HepG2 (cell line): Measurements from ENCODE around the gene TLCD1. TPM values are rescaled to one million over a fixed set of nuclear protein-coding genes. Genes with fewer than 3 reads are reported as not detected.

ENCODE experiments used
- ATAC-seq: fragments of 200-7000 bp; cut with Tn5 transposase; 3 replicates; pipeline ENCODE4 v1.9.1; 2020; ENCODE audit warnings: mild to moderate bottlenecking, moderate library complexity
- BruUV-seq: library from RNA; stranded (reverse); fragments of 400-500 nt; replicated peaks from 2 replicates; lab custom pipeline; 2021; lab: Mats Ljungman, UMichigan
- CTCF ChIA-PET: fragments of 300-600 bp; formaldehyde crosslinking; extraction: SDS; loops from one replicate; lab custom pipeline; 2021; ENCODE audit warnings: low total read pairs, inconsistent platforms, low intra/inter-chr PET ratio; lab: Yijun Ruan, JAX
- POLR2A ChIA-PET: fragments of 350-600 bp; sonication (Branson Sonifier 250); formaldehyde crosslinking; loops from one replicate; lab custom pipeline; 2020; ENCODE audit warnings: antibody characterized with exemption, inconsistent platforms; lab: Yijun Ruan, JAX
- DNase-seq: peaks from one replicate; pipeline ENCODE4 v3.0.0-alpha.2; 2015; ENCODE audit warnings: low spot score
- FAIRE-seq: peaks from 3 replicates; lab custom pipeline; 2011; peaks lifted over from hg19 to GRCh38; lab: Jason Lieb, UNC
- H2AFZ ChIP-seq: one replicate; pipeline ENCODE4 v1.6.1; 2011; ENCODE audit warnings: low read length, inconsistent platforms
- H3K27ac ChIP-seq: fragments of 300-600 bp; 3 replicates; pipeline ENCODE4 v1.8.0; 2011; ENCODE audit warnings: mixed run types, mild to moderate bottlenecking, mixed read lengths, low read length, inconsistent platforms; ENCODE audit not compliant: insufficient read depth; ENCODE audit errors: extremely low read length
- H3K27me3 ChIP-seq, 2 experiments: fragments of 200-600 bp in 1 of 2; 2 replicates in 1 of 2; 3 replicates in 1 of 2; pipeline versions ENCODE4 v1.6.0 to v1.8.0; 2011; ENCODE audit warnings: low read length in 2 of 2, mild to moderate bottlenecking in 2 of 2, moderate library complexity in 2 of 2, inconsistent platforms in 1 of 2; ENCODE audit not compliant: insufficient read depth in 2 of 2, control insufficient read depth in 1 of 2
- H3K36me3 ChIP-seq, 2 experiments: fragments of 200-600 bp in 1 of 2; replicated peaks in 1 of 2; 2 replicates in 1 of 2; 3 replicates in 1 of 2; pipeline versions ENCODE4 v1.5.1 to v1.8.0; 2011; ENCODE audit warnings: low read length in 2 of 2, inconsistent platforms in 1 of 2; ENCODE audit not compliant: insufficient read depth in 2 of 2, control insufficient read depth in 1 of 2
- H3K4me1 ChIP-seq: 2 replicates; pipeline ENCODE4 v1.5.1; 2012; ENCODE audit warnings: low read length, inconsistent platforms; ENCODE audit not compliant: insufficient read depth
- H3K4me2 ChIP-seq: 2 replicates; pipeline ENCODE4 v1.6.0; 2011; ENCODE audit warnings: low read depth, low read length, inconsistent platforms
- H3K4me3 ChIP-seq, 3 experiments: fragments of 200-600 bp in 1 of 3; sonication (generic), shearing (Covaris generic) in 1 of 3; replicated peaks in 1 of 3; 2 replicates each; pipeline ENCODE4 v1.5.1; 2011 to 2016; ENCODE audit warnings: low read length in 3 of 3, inconsistent platforms in 2 of 3, low read depth in 2 of 3, mild to moderate bottlenecking in 2 of 3, control low read depth in 1 of 3, mixed read lengths in 1 of 3; ENCODE audit not compliant: insufficient read depth in 1 of 3
- H3K79me2 ChIP-seq: one replicate; pipeline ENCODE4 v1.6.1; 2011; ENCODE audit warnings: low read length, inconsistent platforms; ENCODE audit not compliant: insufficient read depth
- H3K9ac ChIP-seq: 2 replicates; pipeline ENCODE4 v1.6.0; 2011; ENCODE audit warnings: mild to moderate bottlenecking, low read depth, low read length, inconsistent platforms; ENCODE audit not compliant: insufficient read depth
- H3K9me3 ChIP-seq: 2 replicates; pipeline ENCODE4 v1.5.1; 2012; ENCODE audit warnings: mild to moderate bottlenecking, low read length
- H4K20me1 ChIP-seq: 2 replicates; pipeline ENCODE4 v1.6.0; 2011; ENCODE audit warnings: inconsistent platforms, mild to moderate bottlenecking, low read length, moderate library complexity; ENCODE audit not compliant: insufficient read depth
- ELF4 ChIP-seq: sonication (generic); formaldehyde crosslinking; IDR thresholded peaks from 2 replicates; pipeline ENCODE4 v1.5.0; 2020; ENCODE audit warnings: missing genetic modification reagents, mild to moderate bottlenecking, moderate library complexity, borderline replicate concordance
- EZH2 ChIP-seq: conservative IDR thresholded peaks from 2 replicates; pipeline ENCODE4 v1.6.1; 2012; ENCODE audit warnings: mild to moderate bottlenecking, low read depth, low read length, moderate library complexity
- HNRNPLL ChIP-seq: fragments of 200-400 bp; formaldehyde crosslinking; IDR thresholded peaks from 2 replicates; pipeline ENCODE4 v1.6.1; 2017; ENCODE audit warnings: mild to moderate bottlenecking, low read depth, low read length; ENCODE audit not compliant: poor library complexity, severe bottlenecking
- HOXA5 ChIP-seq: sonication (generic); formaldehyde crosslinking; IDR thresholded peaks from 2 replicates; pipeline ENCODE4 v1.4.0; 2020; ENCODE audit warnings: missing genetic modification reagents
- JUNB ChIP-seq: sonication (generic); formaldehyde crosslinking; IDR thresholded peaks from 2 replicates; pipeline ENCODE4 v1.8.0; 2022; ENCODE audit warnings: missing genetic modification reagents, mild to moderate bottlenecking, borderline replicate concordance
- PTBP1 ChIP-seq: fragments of 200-400 bp; formaldehyde crosslinking; IDR thresholded peaks from 2 replicates; pipeline ENCODE4 v1.6.1; 2018; ENCODE audit warnings: low read length, low read depth; ENCODE audit not compliant: poor library complexity, severe bottlenecking
- RBFOX2 ChIP-seq: fragments of 200-400 bp; formaldehyde crosslinking; IDR thresholded peaks from 2 replicates; pipeline ENCODE4 v1.6.1; 2017; ENCODE audit warnings: low read depth, mild to moderate bottlenecking, low read length
- ZNF780A ChIP-seq: sonication (generic); formaldehyde crosslinking; IDR thresholded peaks from 2 replicates; pipeline ENCODE4 v1.8.0; 2022; ENCODE audit warnings: mild to moderate bottlenecking, missing genetic modification reagents, moderate library complexity
- ZNF788 ChIP-seq: sonication (generic); formaldehyde crosslinking; IDR thresholded peaks from 2 replicates; pipeline ENCODE4 v1.5.0; 2020; ENCODE audit warnings: mild to moderate bottlenecking, missing genetic modification reagents, borderline replicate concordance
- ZSCAN25 ChIP-seq: sonication (generic); formaldehyde crosslinking; IDR thresholded peaks from 2 replicates; pipeline ENCODE4 v1.8.0; 2022; ENCODE audit warnings: mild to moderate bottlenecking, missing genetic modification reagents
- WGBS: methylation state at CpG from one replicate; pipeline ENCODE4 v1.1.6; 2017; ENCODE audit warnings: low lambda C conversion rate; 5-methylcytosine and 5-hydroxymethylcytosine counted together
- in situ Hi-C: cut with HindIII; loops from 2 replicates; pipeline ENCODE4 v1.10.0; 2017; ENCODE audit warnings: low pct_unique_long_range_greater_than_20kb; ENCODE audit not compliant: extremely low pct_ligation_motif_present
- intact Hi-C: fragments of 100-400 bp; cut with micrococcal nuclease; formaldehyde crosslinking; loops from one replicate; pipeline ENCODE4 v1.10.0; 2022; ENCODE audit not compliant: unreplicated experiment
- polyA plus RNA-seq, 8 experiments: library from polyadenylated mRNA; depleted of rRNA in 3 of 8; stranded (reverse) in 7 of 8; unstranded in 1 of 8; fragments of >200 nt; fragmentation: Illumina TruSeq in 4 of 8; extraction: Trizol in 4 of 8; gene quantifications; 2 replicates each; pipeline versions ENCODE4 v1.2.1 to v1.2.3, GENCODE V29; 2011 to 2016; ENCODE audit warnings: low read depth in 4 of 8, missing spikeins in 1 of 8, mixed read lengths in 1 of 8; ENCODE audit not compliant: insufficient read depth in 1 of 8
- total RNA-seq, 5 experiments: library from RNA; depleted of rRNA; stranded (reverse); fragments of >200 nt; fragmentation: Illumina TruSeq; extraction: Trizol; gene quantifications; 2 replicates each; pipeline ENCODE4 v1.2.3, GENCODE V29; 2016; ENCODE audit warnings: low read depth in 1 of 5
- TF ChIP-seq, protein P1 (sequence below): IDR thresholded peaks from 2 replicates; pipeline ENCODE4 v1.4.0; 2020; ENCODE audit warnings: mild to moderate bottlenecking, missing genetic modification reagents
- TF ChIP-seq, protein P2 (sequence below): IDR thresholded peaks from 2 replicates; pipeline ENCODE4 v1.6.1; 2012; ENCODE audit warnings: inconsistent platforms
- TF ChIP-seq, protein P3 (sequence below): sonication (generic); formaldehyde crosslinking; IDR thresholded peaks from 2 replicates; pipeline ENCODE4 v1.4.0; 2020; ENCODE audit warnings: mild to moderate bottlenecking, missing genetic modification reagents
- TF ChIP-seq, protein P4 (sequence below): sonication (generic); formaldehyde crosslinking; IDR thresholded peaks from 2 replicates; pipeline ENCODE4 v1.9.0; 2021; ENCODE audit warnings: missing genetic modification reagents, borderline replicate concordance

TLCD1 gene
- total and polyA plus RNA-seq, 2 of the 13 experiments (the other 11 are each of a cell fraction or from before 2014, with no cell fraction given) = 14.9 to 19.6 TPM

DNA sequence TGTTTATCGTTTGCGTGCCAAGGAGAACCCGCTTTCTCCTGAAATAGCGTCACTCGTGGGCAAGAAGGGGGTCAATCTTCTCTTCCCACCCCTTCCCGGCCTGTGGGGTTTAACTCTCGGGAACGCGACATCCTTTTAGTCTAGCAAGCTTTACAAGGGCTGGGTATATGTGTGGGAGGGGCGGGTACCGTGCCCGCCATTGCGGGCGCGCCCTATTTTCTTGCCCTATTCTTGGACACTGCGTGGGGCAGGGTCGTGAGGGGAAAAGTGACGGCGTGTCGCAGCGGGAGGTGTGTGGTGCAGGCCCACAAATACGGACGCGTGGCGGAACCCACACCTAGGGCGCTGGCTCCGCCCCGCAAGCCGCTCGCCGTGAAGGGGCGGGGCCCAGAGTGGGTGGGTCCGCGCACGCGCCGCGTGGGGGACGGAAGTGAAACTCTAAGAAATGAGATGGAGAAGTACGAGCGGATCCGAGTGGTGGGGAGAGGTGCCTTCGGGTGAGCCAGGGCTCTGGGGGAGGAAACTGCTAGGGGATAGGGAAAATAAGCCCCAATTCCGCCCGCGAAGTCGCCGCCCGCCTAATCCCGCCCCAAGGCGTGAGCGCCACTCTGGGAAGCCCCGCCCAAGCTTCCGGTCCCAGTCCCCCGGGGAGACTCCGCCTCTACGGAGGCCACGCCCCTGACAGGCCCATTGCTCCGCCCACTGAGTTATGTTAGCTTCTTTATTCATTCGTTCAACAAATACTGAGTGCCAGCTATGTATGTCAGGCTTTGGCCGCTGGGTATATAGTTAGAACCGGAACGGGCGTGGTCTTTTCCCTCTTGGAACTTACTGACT is 2.5 kb upstream of the TLCD1 start, which contains the start of gene NEK8:
NEK8 (plus strand) TSS at position 425 of the 837 bp plus-strand sequence; CDS start at position 451, 26 bp downstream.
- Histone ChIP-seq H3K27me3 (no peaks in the 10 kb centered on the region; a peak in 1 of 5 replicates), H3K4me3 (peak within 1 kb of the TSS; percentile 73 to 90 (median 87)), H4K20me1 (peaks cover 12% of the 10 kb centered on the region), H3K9me3 (no peaks in the 10 kb centered on the region), H3K4me2 (peak within 1 kb of the TSS; percentile 90), H3K4me1 (peaks cover 36% of the 10 kb centered on the region), H3K27ac (peak within 1 kb of the TSS; percentile 88), H3K9ac (peak within 1 kb of the TSS; percentile 79), H3K79me2 (peaks cover 4% of the 10 kb centered on the region), H2AFZ (no peak within 1 kb of the TSS), H3K36me3 (peaks cover 2 to 11% of the 10 kb centered on the region in 2 experiments; a peak in 2 of 5 replicates)
- in situ Hi-C loops (loop anchor here (25.0 kb wide), 1 partner anchor 384 kb away; no protein-coding TSS in a partner anchor), intact Hi-C loops (loop anchor here (1.0 kb wide), 1 partner anchor 17 kb away; no protein-coding TSS in a partner anchor)
- under 1% methylated on average over 53 of the region's 64 CpGs for WGBS
- FAIRE-seq = peak; percentile 78
- ATAC-seq = peak; percentile 13
- POLR2A ChIA-PET = interaction anchor here (0.8 to 8.7 kb wide), 27 partner anchors 9 to 223 kb away, joined by 3 to 590 read pairs (median 5); partner anchors contain the start of genes BLTP2, FAM222B, FLOT2 and PHF12
- CTCF ChIA-PET = interaction anchor here (2.6 to 5.0 kb wide), 2 partner anchors 15 to 22 kb away, joined by 14 to 142 read pairs; partner anchors contain the start of gene TRAF4
- no TSS peak for BruUV-seq
- peak; percentile 94 for DNase-seq
- TF ChIP-seq HNRNPLL = peak; percentile 57
- no peak for TF ChIP-seq JUNB (CRISPR knock-in tag)
- TF ChIP-seq RBFOX2 = peak; percentile 94
- peak; percentile 65 for TF ChIP-seq HOXA5 (CRISPR knock-in tag)
- TF ChIP-seq EZH2 = no peak
- TF ChIP-seq, protein P1, sequence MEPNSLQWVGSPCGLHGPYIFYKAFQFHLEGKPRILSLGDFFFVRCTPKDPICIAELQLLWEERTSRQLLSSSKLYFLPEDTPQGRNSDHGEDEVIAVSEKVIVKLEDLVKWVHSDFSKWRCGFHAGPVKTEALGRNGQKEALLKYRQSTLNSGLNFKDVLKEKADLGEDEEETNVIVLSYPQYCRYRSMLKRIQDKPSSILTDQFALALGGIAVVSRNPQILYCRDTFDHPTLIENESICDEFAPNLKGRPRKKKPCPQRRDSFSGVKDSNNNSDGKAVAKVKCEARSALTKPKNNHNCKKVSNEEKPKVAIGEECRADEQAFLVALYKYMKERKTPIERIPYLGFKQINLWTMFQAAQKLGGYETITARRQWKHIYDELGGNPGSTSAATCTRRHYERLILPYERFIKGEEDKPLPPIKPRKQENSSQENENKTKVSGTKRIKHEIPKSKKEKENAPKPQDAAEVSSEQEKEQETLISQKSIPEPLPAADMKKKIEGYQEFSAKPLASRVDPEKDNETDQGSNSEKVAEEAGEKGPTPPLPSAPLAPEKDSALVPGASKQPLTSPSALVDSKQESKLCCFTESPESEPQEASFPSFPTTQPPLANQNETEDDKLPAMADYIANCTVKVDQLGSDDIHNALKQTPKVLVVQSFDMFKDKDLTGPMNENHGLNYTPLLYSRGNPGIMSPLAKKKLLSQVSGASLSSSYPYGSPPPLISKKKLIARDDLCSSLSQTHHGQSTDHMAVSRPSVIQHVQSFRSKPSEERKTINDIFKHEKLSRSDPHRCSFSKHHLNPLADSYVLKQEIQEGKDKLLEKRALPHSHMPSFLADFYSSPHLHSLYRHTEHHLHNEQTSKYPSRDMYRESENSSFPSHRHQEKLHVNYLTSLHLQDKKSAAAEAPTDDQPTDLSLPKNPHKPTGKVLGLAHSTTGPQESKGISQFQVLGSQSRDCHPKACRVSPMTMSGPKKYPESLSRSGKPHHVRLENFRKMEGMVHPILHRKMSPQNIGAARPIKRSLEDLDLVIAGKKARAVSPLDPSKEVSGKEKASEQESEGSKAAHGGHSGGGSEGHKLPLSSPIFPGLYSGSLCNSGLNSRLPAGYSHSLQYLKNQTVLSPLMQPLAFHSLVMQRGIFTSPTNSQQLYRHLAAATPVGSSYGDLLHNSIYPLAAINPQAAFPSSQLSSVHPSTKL = peak; percentile 22
- peak; percentile 89 for TF ChIP-seq ELF4 (CRISPR knock-in tag)
- TF ChIP-seq, protein P2, sequence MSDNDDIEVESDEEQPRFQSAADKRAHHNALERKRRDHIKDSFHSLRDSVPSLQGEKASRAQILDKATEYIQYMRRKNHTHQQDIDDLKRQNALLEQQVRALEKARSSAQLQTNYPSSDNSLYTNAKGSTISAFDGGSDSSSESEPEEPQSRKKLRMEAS = peak; percentile 84
- TF ChIP-seq ZNF780A = no peak
- TF ChIP-seq, protein P3, sequence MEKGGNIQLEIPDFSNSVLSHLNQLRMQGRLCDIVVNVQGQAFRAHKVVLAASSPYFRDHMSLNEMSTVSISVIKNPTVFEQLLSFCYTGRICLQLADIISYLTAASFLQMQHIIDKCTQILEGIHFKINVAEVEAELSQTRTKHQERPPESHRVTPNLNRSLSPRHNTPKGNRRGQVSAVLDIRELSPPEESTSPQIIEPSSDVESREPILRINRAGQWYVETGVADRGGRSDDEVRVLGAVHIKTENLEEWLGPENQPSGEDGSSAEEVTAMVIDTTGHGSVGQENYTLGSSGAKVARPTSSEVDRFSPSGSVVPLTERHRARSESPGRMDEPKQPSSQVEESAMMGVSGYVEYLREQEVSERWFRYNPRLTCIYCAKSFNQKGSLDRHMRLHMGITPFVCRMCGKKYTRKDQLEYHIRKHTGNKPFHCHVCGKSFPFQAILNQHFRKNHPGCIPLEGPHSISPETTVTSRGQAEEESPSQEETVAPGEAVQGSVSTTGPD (CRISPR knock-in tag) = no peak
- TF ChIP-seq ZSCAN25 (CRISPR knock-in tag) = peak; percentile 9; the same call in 1 of the 2 replicates
- peak; percentile 79 for TF ChIP-seq PTBP1
- TF ChIP-seq ZNF788 = peak; percentile 78; the same call in 1 of the 2 replicates
- TF ChIP-seq, protein P4, sequence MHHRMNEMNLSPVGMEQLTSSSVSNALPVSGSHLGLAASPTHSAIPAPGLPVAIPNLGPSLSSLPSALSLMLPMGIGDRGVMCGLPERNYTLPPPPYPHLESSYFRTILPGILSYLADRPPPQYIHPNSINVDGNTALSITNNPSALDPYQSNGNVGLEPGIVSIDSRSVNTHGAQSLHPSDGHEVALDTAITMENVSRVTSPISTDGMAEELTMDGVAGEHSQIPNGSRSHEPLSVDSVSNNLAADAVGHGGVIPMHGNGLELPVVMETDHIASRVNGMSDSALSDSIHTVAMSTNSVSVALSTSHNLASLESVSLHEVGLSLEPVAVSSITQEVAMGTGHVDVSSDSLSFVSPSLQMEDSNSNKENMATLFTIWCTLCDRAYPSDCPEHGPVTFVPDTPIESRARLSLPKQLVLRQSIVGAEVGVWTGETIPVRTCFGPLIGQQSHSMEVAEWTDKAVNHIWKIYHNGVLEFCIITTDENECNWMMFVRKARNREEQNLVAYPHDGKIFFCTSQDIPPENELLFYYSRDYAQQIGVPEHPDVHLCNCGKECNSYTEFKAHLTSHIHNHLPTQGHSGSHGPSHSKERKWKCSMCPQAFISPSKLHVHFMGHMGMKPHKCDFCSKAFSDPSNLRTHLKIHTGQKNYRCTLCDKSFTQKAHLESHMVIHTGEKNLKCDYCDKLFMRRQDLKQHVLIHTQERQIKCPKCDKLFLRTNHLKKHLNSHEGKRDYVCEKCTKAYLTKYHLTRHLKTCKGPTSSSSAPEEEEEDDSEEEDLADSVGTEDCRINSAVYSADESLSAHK (CRISPR knock-in tag) = no peak
